Activated naive CD8-positive, alpha-beta T cell treated with anti-CD3 and anti-CD28 coated beads for 36 hours (primary cell): ENCODE measurements around the gene HOGA1. TPM values are rescaled to one million over a fixed set of nuclear protein-coding genes. Genes with fewer than 3 reads are reported as not detected.
"Not testable (repeated sequence)": the region's sequence is repeated elsewhere in the genome, so short reads cannot be mapped to it uniquely, and the experiment has no call there.

Experiments
- DNase-seq: peaks from one replicate; pipeline ENCODE4 v3.0.0; 2021
- H3K27ac Mint-ChIP-seq: one replicate; pipeline ENCODE4 v1.8.0; 2022; ENCODE audit warnings: mild to moderate bottlenecking, moderate library complexity, mixed read lengths
- H3K27me3 Mint-ChIP-seq: one replicate; pipeline ENCODE4 v1.8.0; 2022; ENCODE audit warnings: mild to moderate bottlenecking, mixed read lengths
- H3K36me3 Mint-ChIP-seq: one replicate; pipeline ENCODE4 v1.8.0; 2021; ENCODE audit warnings: mild to moderate bottlenecking, mixed read lengths
- H3K4me1 Mint-ChIP-seq: one replicate; pipeline ENCODE4 v1.8.0; 2021; ENCODE audit warnings: mixed read lengths
- H3K4me3 Mint-ChIP-seq: one replicate; pipeline ENCODE4 v1.8.0; 2022; ENCODE audit warnings: mild to moderate bottlenecking, moderate library complexity, mixed read lengths
- H3K9me3 Mint-ChIP-seq: one replicate; pipeline ENCODE4 v1.8.0; 2022; ENCODE audit warnings: mixed read lengths
- total RNA-seq, 2 experiments: library from RNA; stranded (reverse); gene quantifications; one replicate each; pipeline ENCODE4 v1.2.3, GENCODE V29; 2021

Gene HOGA1
- total RNA-seq, 2 experiments from 2014 or later = not detected

DNA sequence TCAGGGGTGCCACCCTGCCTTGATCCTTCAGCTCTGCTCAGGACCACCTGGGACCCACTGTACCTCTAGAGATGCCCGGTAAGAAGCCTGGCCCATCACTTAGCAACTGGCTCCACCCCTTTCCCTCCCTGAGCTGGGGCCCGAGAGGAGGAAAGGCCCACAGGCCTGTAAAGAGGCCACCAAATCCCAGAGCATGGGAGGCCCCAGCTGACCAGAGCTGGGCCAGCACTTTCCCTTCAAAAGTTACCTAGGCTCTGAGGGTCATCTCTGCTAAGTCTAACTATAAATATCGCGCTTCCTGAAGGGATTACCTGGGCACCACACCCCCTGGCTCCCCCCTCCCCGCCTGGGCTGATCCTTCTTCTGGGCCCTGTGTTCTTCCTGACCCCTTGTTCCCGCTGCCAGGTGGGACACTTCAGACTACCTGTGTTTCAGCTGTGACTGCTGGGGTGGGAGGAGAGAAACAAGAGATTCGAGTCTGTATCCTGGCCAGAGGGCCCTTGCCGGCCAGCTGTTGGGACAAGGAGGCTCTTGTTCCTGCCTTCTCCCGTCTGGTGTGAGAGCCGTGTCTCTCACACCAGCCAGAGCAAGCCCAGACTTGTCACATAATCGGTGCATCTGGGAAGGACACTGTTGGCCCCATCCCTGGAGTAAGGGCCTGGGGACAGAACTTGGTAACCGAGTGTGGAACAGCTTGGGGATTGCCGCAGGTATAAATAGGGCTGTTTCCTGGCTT lies 34.4 kb upstream of the HOGA1 start:
- no peak overlapping the region for H3K4me3 Mint-ChIP-seq
- no peaks in the 10 kb centered on the region for H3K9me3 Mint-ChIP-seq
- H3K4me1 Mint-ChIP-seq = peaks cover 7% of the 10 kb centered on the region
- H3K27me3 Mint-ChIP-seq = no peaks in the 10 kb centered on the region
- DNase-seq = no peak
- H3K36me3 Mint-ChIP-seq = no peaks in the 10 kb centered on the region
- no peak overlapping the region for H3K27ac Mint-ChIP-seq

DNA sequence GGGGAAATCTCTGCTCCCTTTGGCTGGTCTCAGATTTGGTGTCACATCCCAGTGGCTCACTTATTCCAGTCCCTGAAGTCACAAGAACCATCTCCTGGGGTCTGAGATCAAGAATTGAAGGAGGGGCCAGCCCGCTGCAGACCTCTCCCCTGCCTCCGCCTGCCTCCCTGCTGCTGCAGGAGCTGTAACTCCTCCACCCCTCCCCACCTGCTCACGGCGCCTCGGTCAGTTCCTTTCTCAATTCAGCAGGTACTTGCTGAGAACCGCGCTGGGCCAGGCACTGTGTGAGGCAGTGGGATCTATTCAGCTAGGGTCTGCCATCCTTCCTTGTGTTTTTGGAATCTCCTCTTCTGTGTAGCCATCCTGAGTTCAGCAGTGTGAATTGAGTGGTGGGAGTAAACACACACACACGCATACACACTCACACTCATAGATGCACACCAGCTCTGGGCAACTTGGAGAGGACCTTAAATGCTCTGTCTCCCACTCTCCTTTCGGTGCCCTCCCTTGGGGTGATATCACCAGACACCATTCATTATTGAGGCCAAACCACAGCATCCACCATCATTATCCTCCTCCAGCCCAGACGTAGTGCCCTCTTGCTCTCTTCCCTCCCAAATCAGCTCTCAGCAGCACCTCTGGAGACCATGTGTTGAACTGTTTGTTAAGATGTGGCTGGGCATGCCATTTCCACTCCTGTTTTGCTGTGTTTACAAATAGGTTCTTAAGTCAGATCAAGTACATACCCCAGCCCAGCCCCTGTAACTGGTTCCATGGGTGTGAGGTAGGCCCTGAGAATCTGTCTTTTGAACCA lies 33.6 kb upstream of the HOGA1 start:
- H3K9me3 Mint-ChIP-seq = no peaks in the 10 kb centered on the region
- no peak for DNase-seq
- no peak overlapping the region for H3K4me3 Mint-ChIP-seq
- no peaks in the 10 kb centered on the region for H3K27me3 Mint-ChIP-seq
- H3K4me1 Mint-ChIP-seq = peaks cover 7% of the 10 kb centered on the region
- no peaks in the 10 kb centered on the region for H3K36me3 Mint-ChIP-seq
- no peak overlapping the region for H3K27ac Mint-ChIP-seq

DNA sequence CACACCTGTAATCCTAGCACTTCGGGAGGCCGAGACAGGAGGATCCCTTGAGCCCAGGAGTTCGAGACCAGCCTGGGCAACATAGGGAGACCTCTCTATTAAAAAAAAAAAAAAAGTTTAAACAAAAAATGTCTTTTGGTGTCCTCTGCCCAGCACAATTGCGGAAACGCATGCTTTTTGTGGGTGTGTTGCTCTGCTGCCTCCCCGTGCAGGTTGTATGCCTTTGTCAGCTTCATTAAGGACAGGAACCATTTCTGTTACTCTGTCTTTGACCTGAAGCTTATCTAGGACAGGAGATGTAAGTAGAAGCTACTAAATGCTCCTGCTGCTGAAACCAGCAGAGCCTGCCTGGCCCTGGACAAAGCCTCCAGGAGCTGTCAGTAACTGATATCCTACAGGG lies 32.9 kb upstream of the HOGA1 start:
- Mint-ChIP-seq H3K27me3 (no peaks in the 10 kb centered on the region), H3K4me1 (peaks cover 7% of the 10 kb centered on the region), H3K36me3 (no peaks in the 10 kb centered on the region)

DNA sequence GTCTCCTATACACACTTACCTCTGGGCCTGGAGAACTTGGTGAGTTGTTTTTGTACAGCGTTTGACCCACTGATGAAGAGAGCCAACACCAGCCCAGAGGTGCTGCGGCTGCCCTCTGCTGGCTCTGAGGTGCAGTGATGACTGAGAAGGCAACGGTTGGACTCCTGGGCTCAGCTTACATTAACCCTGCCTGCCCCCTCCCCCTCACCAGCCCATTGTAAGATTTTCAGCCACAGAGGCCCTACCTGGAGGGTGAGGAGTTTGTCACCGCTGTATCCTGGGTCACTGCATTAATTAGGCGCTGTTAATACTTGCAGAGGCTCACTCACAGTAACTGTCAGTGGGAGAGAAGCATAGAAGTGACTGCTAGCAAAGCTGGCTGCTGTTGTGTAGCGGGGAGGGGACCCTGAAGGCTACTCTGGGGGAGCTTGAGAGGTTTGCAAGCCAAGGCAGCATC lies 30.6 kb upstream of the HOGA1 start:
- DNase-seq = peak; percentile 52
- H3K36me3 Mint-ChIP-seq = no peaks in the 10 kb centered on the region
- no peaks in the 10 kb centered on the region for H3K27me3 Mint-ChIP-seq
- H3K9me3 Mint-ChIP-seq = no peaks in the 10 kb centered on the region
- peaks cover 4% of the 10 kb centered on the region for H3K4me1 Mint-ChIP-seq
- H3K4me3 Mint-ChIP-seq = no peak overlapping the region
- H3K27ac Mint-ChIP-seq = no peak overlapping the region

More for the DNA sequence above, 32.9 kb upstream of the HOGA1 start:
- Mint-ChIP-seq H3K4me3 (no peak overlapping the region), H3K9me3 (no peaks in the 10 kb centered on the region), H3K27ac (no peak overlapping the region)
- DNase-seq = no peak

DNA sequence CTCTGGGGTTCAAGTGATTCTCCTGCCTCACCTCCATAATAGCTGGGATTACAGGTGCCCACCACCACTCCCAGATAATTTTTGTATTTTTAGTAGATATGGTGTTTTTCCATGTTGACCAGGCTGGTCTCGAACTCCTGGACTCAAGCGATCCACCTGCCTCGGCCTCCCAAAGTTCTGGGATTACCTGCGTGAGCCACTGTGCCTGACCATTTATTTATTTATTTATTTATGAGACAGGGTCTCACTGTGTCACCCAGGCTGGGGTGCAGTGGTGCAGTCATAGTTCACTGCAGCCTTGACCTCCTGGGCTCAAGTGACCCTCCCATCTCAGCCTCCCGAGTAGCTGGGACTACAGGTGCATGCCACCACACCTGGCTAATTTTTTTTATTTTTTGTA lies 29.9 kb upstream of the HOGA1 start:
- H3K4me3 Mint-ChIP-seq, H3K27me3 Mint-ChIP-seq, H3K27ac Mint-ChIP-seq, H3K36me3 Mint-ChIP-seq, H3K4me1 Mint-ChIP-seq, H3K9me3 Mint-ChIP-seq, DNase-seq: not testable (repeated sequence)

DNA sequence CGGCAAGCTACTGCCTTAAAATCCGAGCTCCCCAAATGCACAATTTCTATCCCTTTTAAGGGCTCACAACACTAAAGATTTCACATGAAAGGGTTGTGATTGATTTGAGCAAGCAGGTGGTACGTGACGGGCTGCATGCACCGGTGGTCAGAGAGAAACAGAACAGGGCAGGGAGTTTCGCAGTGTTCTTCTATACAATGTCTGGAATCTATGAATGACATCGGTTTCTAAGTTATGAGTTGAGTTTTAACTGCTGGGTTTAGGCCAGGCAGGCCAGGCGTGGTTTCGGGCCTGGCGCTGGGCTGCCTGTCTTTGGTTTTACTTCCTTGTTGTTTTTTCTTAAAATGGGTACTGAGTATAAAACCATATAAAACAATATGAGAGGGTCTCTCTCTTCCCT lies 28.6 kb upstream of the HOGA1 start:
- not testable (repeated sequence) for DNase-seq, H3K36me3 Mint-ChIP-seq, H3K9me3 Mint-ChIP-seq

DNA sequence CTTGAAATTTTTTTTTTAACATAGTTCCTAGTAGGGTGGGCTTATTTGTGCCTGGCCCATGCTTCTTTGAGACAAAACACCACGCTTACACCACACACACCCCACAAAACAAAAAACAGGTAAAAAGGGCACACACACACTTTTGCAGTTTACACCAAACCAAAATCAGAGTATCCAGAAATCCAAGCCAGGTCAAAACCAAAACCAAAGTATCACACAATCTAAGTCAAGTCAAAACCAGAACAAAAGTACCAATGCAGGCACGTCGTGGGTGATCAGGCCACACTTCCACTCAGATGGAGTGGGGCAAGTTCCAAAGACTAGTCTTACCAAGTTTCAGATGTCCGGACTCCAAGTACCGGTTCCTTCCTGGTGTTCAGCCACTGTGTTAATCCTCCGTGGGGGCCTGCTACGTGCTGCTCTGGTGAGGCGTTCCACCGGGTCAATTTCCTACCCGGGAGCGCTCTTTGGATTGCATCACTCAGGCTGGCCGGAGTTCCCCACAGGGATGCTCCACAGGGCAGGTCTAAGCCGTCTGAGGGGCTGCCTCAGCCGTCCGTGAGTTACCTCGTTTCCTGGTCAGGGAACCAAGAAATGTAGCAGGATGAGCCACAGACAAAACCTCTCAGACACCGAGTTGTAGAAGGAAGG lies 23.3 kb upstream of the HOGA1 start:
- H3K4me1 Mint-ChIP-seq, H3K27ac Mint-ChIP-seq, H3K9me3 Mint-ChIP-seq, DNase-seq, H3K27me3 Mint-ChIP-seq, H3K4me3 Mint-ChIP-seq, H3K36me3 Mint-ChIP-seq: not testable (repeated sequence)

More for the DNA sequence above, 28.6 kb upstream of the HOGA1 start:
- not testable (repeated sequence) for H3K27ac Mint-ChIP-seq, H3K4me1 Mint-ChIP-seq, H3K27me3 Mint-ChIP-seq, H3K4me3 Mint-ChIP-seq

DNA sequence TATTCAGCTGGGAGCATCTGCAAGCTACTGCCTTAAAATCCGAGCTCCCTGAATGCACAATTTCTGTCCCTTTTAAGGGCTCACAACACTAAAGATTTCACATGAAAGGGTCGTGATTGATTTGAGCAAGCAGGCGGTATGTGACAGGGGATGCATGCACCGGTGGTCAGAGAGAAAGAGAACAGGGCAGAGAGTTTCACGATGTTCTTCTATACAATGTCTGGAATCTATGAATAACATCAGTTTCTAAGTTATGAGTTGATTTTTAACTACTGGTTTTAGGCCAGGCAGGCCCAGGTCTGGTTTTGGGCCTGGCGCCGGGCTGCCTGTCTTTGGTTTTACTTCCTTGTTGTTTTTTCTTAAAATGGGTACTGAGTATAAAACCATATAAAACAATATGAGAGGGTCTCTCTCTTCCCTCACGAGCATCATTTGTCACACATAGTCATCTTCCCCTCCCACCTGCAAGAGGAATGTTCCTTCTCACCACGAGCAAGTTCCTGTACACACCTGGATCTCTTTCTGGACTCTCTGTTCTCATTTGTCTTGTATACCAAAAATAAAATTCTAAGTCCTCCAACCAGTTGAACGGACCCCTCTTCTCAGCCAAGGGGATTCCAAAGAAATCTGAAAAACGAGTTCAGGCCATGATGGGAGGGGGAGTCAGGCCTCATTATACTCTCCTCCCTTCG lies 22.7 kb upstream of the HOGA1 start:
- not testable (repeated sequence) for H3K27ac Mint-ChIP-seq, H3K9me3 Mint-ChIP-seq, H3K4me1 Mint-ChIP-seq, DNase-seq, H3K27me3 Mint-ChIP-seq, H3K4me3 Mint-ChIP-seq, H3K36me3 Mint-ChIP-seq

DNA sequence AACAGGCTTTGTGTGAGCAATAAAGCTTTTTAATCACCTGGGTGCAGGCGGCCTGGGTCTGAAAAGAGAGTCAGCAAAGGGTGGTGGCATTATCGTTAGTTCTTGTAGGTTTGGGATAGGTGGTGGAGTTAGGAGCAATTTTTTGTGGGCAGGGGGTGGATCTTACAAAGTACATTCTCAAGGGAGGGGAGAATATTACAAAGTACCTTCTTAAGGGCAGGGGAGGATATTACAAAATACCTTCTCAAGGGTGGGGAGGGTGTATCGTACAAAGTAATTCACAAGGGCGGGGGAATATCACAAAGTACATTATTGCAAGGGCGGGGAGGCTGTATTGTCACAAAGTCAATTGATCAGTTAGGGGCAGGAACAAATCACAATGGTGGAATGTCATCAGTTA lies 21.9 kb upstream of the HOGA1 start:
- not testable (repeated sequence) for H3K27me3 Mint-ChIP-seq, H3K4me1 Mint-ChIP-seq, H3K27ac Mint-ChIP-seq, H3K36me3 Mint-ChIP-seq, DNase-seq, H3K9me3 Mint-ChIP-seq, H3K4me3 Mint-ChIP-seq

DNA sequence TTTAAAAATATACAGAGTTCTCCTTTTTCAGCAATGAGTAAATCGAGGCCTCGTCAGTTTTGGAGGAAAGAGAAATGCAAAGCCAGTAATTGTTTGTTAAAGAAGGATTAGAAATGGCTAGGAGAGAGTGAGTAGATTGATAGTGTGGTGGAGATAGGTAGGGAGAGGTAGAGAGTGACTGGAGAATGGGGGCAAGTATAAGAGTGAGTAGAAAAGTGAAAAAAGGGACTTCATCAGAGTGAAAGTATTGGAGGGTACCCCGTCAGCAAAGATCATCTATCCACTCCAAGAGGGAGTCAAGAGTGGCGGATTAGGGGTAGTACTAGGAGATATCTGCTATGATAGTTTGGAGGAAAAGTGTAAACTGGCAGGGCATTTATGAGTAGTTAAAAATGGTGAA lies 20.9 kb upstream of the HOGA1 start:
- no peak overlapping the region for H3K4me3 Mint-ChIP-seq
- peaks cover 2% of the 10 kb centered on the region for H3K36me3 Mint-ChIP-seq
- no peak for DNase-seq

DNA sequence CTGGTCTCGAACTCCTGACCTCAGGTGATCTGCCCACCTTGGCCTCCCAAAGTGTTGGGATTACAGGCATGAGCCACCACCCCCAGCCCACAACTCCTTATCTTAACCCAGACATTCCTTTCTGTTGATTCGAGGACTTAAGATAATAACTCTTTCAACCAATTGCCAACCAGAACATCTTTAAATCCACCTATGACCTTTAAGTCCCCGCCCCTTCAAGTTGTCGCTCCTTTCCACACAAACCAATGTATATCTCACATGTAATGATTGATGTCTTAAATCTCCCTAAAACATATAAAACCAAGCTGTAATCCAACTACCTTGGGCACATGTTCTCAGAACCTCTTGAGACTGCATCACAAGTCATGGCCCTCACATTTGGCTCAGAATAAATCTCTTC lies 19.4 kb upstream of the HOGA1 start:
- H3K4me3 Mint-ChIP-seq = no peak overlapping the region
- H3K36me3 Mint-ChIP-seq = peaks cover 2% of the 10 kb centered on the region
- no peak overlapping the region for H3K27ac Mint-ChIP-seq
- no peaks in the 10 kb centered on the region for H3K9me3 Mint-ChIP-seq
- no peaks in the 10 kb centered on the region for H3K4me1 Mint-ChIP-seq
- no peak for DNase-seq
- H3K27me3 Mint-ChIP-seq = no peaks in the 10 kb centered on the region

More for the DNA sequence above, 20.9 kb upstream of the HOGA1 start:
- no peak overlapping the region for H3K27ac Mint-ChIP-seq
- H3K27me3 Mint-ChIP-seq = no peaks in the 10 kb centered on the region
- H3K4me1 Mint-ChIP-seq = no peaks in the 10 kb centered on the region
- no peaks in the 10 kb centered on the region for H3K9me3 Mint-ChIP-seq

DNA sequence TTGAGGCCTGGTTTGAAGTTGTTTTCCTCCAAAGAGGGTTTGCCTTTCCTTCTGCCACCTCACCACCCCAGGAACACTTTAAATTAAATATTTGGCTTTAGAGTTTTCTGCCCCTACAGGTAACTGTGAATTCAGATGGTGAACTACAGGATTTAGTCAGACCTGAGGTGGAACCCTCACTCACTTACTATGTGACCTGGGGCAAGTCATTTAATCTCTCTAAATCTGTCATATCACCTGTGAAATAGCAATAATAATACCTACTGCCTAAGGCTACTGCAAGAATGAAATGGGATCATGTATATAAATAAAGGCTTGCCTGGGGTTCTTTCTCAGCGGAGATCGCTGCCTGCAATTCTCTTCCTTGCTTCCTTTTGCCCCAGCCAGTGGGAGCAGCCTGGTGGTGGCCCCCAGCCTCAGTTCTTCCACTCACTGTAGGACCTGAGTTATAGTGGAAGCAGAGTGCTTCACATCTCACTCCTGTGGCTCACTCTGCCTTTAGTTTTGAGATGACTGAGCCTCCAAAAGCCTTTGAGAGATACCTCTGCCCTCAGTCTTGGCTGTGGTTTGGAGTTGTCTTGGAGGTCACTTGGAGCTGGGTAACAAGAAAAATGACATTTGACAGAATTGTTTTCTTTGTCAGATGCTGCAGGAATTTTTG lies 17.7 kb upstream of the HOGA1 start:
- DNase-seq = no peak
- no peak overlapping the region for H3K27ac Mint-ChIP-seq
- peaks cover 2% of the 10 kb centered on the region for H3K36me3 Mint-ChIP-seq
- H3K4me3 Mint-ChIP-seq = no peak overlapping the region
- no peaks in the 10 kb centered on the region for H3K27me3 Mint-ChIP-seq
- no peaks in the 10 kb centered on the region for H3K9me3 Mint-ChIP-seq
- no peaks in the 10 kb centered on the region for H3K4me1 Mint-ChIP-seq

DNA sequence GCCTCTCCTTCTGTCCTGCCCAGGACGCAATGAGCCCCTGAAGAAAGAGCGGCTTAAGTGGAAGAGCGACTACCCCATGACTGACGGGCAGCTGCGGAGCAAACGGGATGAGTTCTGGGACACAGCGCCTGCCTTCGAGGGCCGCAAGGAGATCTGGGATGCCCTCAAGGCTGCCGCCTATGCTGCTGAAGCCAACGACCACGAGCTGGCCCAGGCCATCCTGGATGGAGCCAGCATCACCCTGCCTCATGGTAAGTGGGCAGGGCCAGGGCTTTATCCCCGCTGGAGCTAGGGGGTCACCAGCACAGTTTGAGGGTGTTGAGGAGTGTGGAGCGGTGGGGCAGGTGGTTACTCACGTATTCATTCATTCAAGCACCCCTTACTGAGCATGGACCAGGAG lies 16.3 kb upstream of the HOGA1 start:
- no peak for DNase-seq

DNA sequence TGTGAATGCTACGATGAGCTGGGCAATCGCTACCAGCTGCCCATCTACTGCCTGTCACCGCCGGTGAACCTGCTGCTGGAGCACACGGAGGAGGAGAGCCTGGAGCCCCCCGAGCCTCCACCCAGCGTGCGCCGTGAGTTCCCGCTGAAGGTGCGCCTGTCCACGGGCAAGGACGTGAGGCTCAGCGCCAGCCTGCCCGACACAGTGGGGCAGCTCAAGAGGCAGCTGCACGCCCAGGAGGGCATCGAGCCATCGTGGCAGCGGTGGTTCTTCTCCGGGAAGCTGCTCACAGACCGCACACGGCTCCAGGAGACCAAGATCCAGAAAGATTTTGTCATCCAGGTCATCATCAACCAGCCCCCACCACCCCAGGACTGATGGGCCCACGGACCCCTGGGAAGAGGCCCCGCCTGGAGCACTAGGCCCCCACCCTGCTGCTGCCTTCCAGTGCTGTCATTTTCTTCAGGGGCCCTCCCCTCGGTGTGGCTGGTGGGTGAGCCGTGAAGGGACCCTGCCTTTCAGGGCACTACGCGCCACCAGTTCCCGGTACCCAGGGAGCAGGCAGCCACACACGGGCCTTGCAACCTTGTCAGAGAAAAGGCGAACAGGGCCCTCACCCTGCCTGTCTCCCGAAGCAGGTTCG lies 13.9 kb upstream of the HOGA1 start:
- H3K27ac Mint-ChIP-seq = no peak overlapping the region
- H3K4me3 Mint-ChIP-seq = no peak overlapping the region
- no peak for DNase-seq
- peaks cover 2% of the 10 kb centered on the region for H3K4me1 Mint-ChIP-seq
- H3K9me3 Mint-ChIP-seq = no peaks in the 10 kb centered on the region
- no peaks in the 10 kb centered on the region for H3K27me3 Mint-ChIP-seq
- no peaks in the 10 kb centered on the region for H3K36me3 Mint-ChIP-seq

More for the DNA sequence above, 16.3 kb upstream of the HOGA1 start:
- H3K27me3 Mint-ChIP-seq = no peaks in the 10 kb centered on the region
- H3K4me1 Mint-ChIP-seq = no peaks in the 10 kb centered on the region
- no peaks in the 10 kb centered on the region for H3K9me3 Mint-ChIP-seq
- H3K4me3 Mint-ChIP-seq = no peak overlapping the region
- H3K36me3 Mint-ChIP-seq = no peaks in the 10 kb centered on the region
- no peak overlapping the region for H3K27ac Mint-ChIP-seq
